ENCODE data around the gene EYS. TPM values are rescaled to one million over a fixed set of nuclear protein-coding genes. Genes with fewer than 3 reads are reported as not detected.

Gene EYS
- total RNA-seq, 2 experiments from 2014 or later = not detected

DNA sequence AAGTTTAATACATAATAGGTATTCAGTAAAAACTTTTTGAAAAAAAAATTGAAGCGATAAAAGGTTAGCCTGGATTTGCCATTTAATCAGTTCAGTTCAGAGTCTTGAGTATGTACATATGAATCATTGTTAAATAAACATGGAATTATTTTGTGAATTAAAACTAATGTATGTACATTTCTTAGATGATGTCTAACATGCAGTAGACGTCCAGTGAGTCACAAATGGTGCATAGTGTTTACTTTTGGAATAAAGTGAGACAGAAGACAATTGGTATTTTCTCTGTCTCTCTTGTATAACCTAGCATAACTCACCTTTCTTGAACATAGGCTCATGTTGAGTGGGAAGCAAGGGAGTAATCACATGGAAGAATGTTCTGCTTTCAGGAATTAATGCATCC lies 83.5 kb downstream of the EYS start:
- H3K4me3 Mint-ChIP-seq = no peak overlapping the region
- ChIA-PET POLR2A (no interaction called here), CTCF (no interaction called here)
- DNase-seq (no peak), ATAC-seq (ENCODE audit: poor library complexity) (no peak)
- H3K36me3 Mint-ChIP-seq (ENCODE audit: low read depth) = no peaks in the 10 kb centered on the region
- H3K4me3 ChIP-seq (ENCODE audit: low read length) = no peak overlapping the region
- H3K9me3 Mint-ChIP-seq = peaks cover 4% of the 10 kb centered on the region
- TF ChIP-seq CTCF (IDR thresholded peaks at IDR 0.05) = no peak
- no peak overlapping the region for H3K27ac Mint-ChIP-seq
- no peaks in the 10 kb centered on the region for H3K4me1 Mint-ChIP-seq (ENCODE audit: low read depth)
- no peaks in the 10 kb centered on the region for H3K36me3 ChIP-seq (ENCODE audit: insufficient read depth, low read length)
- H3K27me3 Mint-ChIP-seq = no peaks in the 10 kb centered on the region
- no peaks in the 10 kb centered on the region for H3K27me3 ChIP-seq (ENCODE audit: control insufficient read depth in 1 of 2, insufficient read depth in 2 of 2, low read length in 2 of 2)
- H3K9me3 ChIP-seq (ENCODE audit: control insufficient read depth in 1 of 2, insufficient read depth in 1 of 2, low read length in 2 of 2) = peaks cover 6 to 12% of the 10 kb centered on the region in 2 experiments
- no peak overlapping the region for H3K27ac ChIP-seq (ENCODE audit: low read depth in 1 of 2, low read length in 2 of 2)
- intact Hi-C loops (cut with DNase I, micrococcal nuclease) = no loop called here
- no peaks in the 10 kb centered on the region for H3K4me1 ChIP-seq (ENCODE audit: insufficient read depth, low read length)

DNA sequence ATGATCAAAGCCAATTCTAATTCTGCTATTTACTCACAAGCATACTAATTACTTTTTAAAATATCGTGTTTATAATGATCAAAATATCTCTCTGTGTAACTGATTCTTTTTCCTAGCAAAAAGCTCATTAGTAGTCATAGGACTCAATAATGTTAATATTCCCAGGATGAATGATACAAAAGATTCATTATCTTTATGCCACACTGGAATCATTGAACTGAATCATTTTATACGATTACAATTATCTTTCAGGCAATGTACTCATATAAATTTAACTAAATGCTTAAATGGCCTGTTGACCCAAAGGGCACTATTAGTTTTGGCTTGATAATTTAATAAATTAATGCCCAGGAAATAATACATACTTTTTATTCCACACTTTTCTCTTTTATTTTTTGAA lies 96.3 kb downstream of the EYS start:
- Mint-ChIP-seq H3K4me1 (ENCODE audit: low read depth) (no peaks in the 10 kb centered on the region), H3K27ac (no peak overlapping the region), H3K36me3 (ENCODE audit: low read depth) (no peaks in the 10 kb centered on the region), H3K27me3 (no peaks in the 10 kb centered on the region), H3K4me3 (no peak overlapping the region), H3K9me3 (no peaks in the 10 kb centered on the region)
- TF ChIP-seq CTCF (IDR thresholded peaks at IDR 0.05) = no peak
- intact Hi-C loops (cut with DNase I, micrococcal nuclease) = no loop called here
- H3K27me3 ChIP-seq (ENCODE audit: control insufficient read depth in 1 of 2, insufficient read depth in 2 of 2, low read length in 2 of 2) = no peaks in the 10 kb centered on the region
- ChIA-PET CTCF (no interaction called here), POLR2A (no interaction called here)
- ATAC-seq (ENCODE audit: poor library complexity) = no peak
- peaks cover 0 to 4% of the 10 kb centered on the region in 2 experiments for H3K9me3 ChIP-seq (ENCODE audit: control insufficient read depth in 1 of 2, insufficient read depth in 1 of 2, low read length in 2 of 2)
- no peak overlapping the region for H3K4me3 ChIP-seq (ENCODE audit: low read length)
- H3K27ac ChIP-seq (ENCODE audit: low read depth in 1 of 2, low read length in 2 of 2) = no peak overlapping the region
- H3K36me3 ChIP-seq (ENCODE audit: insufficient read depth, low read length) = no peaks in the 10 kb centered on the region
- no peak for DNase-seq
- H3K4me1 ChIP-seq (ENCODE audit: insufficient read depth, low read length) = no peaks in the 10 kb centered on the region

DNA sequence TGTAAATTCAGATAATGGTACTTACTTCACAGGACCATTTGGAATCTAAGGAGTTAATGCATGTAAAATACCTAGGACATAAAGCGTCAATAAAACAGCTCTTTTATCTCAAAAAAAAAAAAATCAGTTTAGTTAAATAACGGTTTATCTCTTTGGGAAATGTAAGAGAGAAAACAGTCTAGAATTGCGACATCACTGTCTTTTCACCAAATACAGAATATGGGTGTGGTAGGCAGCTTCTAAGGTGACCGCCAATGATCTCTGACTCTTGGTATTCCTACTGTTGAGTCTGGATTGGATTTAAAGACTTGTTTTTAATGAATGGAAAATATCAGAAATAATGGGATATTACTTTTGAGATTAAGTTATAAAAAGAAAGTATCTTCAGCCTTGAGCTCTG lies 111.5 kb downstream of the EYS start:
- no peak for DNase-seq
- H3K4me3 Mint-ChIP-seq = no peak overlapping the region
- peaks cover 6% of the 10 kb centered on the region for H3K9me3 Mint-ChIP-seq
- Histone ChIP-seq H3K4me1 (ENCODE audit: insufficient read depth, low read length) (no peaks in the 10 kb centered on the region), H3K36me3 (ENCODE audit: insufficient read depth, low read length) (no peaks in the 10 kb centered on the region), H3K4me3 (ENCODE audit: low read length) (no peak overlapping the region), H3K27ac (ENCODE audit: low read depth in 1 of 2, low read length in 2 of 2) (no peak overlapping the region), H3K9me3 (ENCODE audit: control insufficient read depth in 1 of 2, insufficient read depth in 1 of 2, low read length in 2 of 2) (no peaks in the 10 kb centered on the region), H3K27me3 (ENCODE audit: control insufficient read depth in 1 of 2, insufficient read depth in 2 of 2, low read length in 2 of 2) (no peaks in the 10 kb centered on the region)
- no peak for TF ChIP-seq CTCF (IDR thresholded peaks at IDR 0.05)
- ChIA-PET POLR2A (no interaction called here), CTCF (no interaction called here)
- H3K27ac Mint-ChIP-seq = no peak overlapping the region
- H3K4me1 Mint-ChIP-seq (ENCODE audit: low read depth) = no peaks in the 10 kb centered on the region
- no peaks in the 10 kb centered on the region for H3K27me3 Mint-ChIP-seq
- H3K36me3 Mint-ChIP-seq (ENCODE audit: low read depth) = no peaks in the 10 kb centered on the region
- no peak for ATAC-seq (ENCODE audit: poor library complexity)
- intact Hi-C loops (cut with DNase I, micrococcal nuclease) = no loop called here
